Left ventricle myocardium inferior (tissue), 1 donor: ENCODE data around the gene SMARCC1. TPM values are rescaled to one million over a fixed set of nuclear protein-coding genes. Genes with fewer than 3 reads are reported as not detected.

Experiments used
- DNase-seq: peaks from one replicate; pipeline ENCODE4 v3.0.0-alpha.2; 2020
- H3K27ac ChIP-seq: fragments of 200-600 bp; replicated peaks from 2 replicates; pipeline ENCODE4 v1.8.0; 2021
- H3K27me3 ChIP-seq: fragments of 200-600 bp; 2 replicates; pipeline ENCODE4 v1.8.0; 2021; ENCODE audit warnings: low read depth
- H3K36me3 ChIP-seq: fragments of 200-600 bp; 2 replicates; pipeline ENCODE4 v1.8.0; 2021
- H3K4me1 ChIP-seq: fragments of 200-600 bp; 2 replicates; pipeline ENCODE4 v1.8.0; 2021
- H3K4me3 ChIP-seq: fragments of 200-600 bp; 2 replicates; pipeline ENCODE4 v1.8.0; 2021; ENCODE audit warnings: mild to moderate bottlenecking, moderate library complexity
- H3K9me3 ChIP-seq: fragments of 200-600 bp; replicated peaks from 2 replicates; pipeline ENCODE4 v1.8.0; 2021
- intact Hi-C: fragments of 100-400 bp; cut with micrococcal nuclease; formaldehyde crosslinking; loops from one replicate; pipeline ENCODE4 v1.11.0; 2022
- total RNA-seq: library from RNA; stranded (reverse); fragmentation: NEBNext Ultra II Directional; extraction: Animal tissue kit (Norgen Biotek cat#: 25700); gene quantifications from one replicate; pipeline ENCODE4 v1.2.1, GENCODE V29; 2021
- TF ChIP-seq, protein P1 (sequence below): fragments of 200-600 bp; IDR thresholded peaks from 2 replicates; pipeline ENCODE4 v1.8.0; 2021; ENCODE audit warnings: antibody characterized with exemption, mild to moderate bottlenecking, borderline replicate concordance
- donor health status: DM: no; HTN: yes; CAD: no; lungs with severe emphysema.

Gene SMARCC1
- total RNA-seq, 1 donor from 2014 or later = 22.9 TPM

DNA sequence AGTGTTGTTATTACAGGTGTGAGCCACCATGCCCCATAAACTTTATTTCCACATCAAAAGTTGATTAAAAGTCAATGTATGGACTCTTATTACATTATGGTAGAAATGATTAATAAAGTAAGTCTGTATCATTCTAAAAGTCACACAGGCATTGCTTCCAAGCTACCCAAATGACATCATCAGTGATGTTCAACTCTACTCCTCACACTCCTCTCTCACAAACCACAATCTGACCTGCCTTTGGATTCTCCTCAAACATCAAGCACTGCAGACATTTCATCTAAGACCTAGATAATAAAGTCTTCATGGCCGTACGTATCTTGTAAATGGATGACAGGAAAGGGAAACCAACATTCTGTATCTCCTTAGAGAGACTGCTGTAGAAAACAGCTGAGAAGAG is 68.0 kb downstream of the SMARCC1 start:
- H3K36me3 ChIP-seq = peaks cover 53% of the 10 kb centered on the region

DNA sequence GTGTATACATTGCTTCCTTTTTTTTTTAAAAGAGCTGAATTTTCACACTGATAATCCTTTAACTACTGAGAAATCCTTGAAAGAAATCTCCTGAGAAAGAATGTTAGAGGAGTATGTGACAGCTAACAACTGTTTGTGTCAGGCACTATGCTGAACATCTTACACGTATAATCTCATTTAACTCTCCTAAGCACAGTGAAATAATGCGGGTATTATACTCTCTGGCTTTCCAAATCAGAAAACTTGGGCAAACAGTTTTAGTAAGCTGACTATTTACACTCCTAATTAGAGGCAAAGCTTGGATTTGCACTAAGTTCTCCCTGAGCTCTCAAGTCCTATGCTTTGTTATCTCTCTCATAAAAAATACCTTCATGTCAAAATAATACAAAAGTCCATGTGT is 69.3 kb downstream of the SMARCC1 start:
- no peak overlapping the region for H3K27ac ChIP-seq
- no peaks in the 10 kb centered on the region for H3K9me3 ChIP-seq
- peaks cover 31% of the 10 kb centered on the region for H3K4me1 ChIP-seq
- intact Hi-C loops = no loop called here
- TF ChIP-seq, protein P1, sequence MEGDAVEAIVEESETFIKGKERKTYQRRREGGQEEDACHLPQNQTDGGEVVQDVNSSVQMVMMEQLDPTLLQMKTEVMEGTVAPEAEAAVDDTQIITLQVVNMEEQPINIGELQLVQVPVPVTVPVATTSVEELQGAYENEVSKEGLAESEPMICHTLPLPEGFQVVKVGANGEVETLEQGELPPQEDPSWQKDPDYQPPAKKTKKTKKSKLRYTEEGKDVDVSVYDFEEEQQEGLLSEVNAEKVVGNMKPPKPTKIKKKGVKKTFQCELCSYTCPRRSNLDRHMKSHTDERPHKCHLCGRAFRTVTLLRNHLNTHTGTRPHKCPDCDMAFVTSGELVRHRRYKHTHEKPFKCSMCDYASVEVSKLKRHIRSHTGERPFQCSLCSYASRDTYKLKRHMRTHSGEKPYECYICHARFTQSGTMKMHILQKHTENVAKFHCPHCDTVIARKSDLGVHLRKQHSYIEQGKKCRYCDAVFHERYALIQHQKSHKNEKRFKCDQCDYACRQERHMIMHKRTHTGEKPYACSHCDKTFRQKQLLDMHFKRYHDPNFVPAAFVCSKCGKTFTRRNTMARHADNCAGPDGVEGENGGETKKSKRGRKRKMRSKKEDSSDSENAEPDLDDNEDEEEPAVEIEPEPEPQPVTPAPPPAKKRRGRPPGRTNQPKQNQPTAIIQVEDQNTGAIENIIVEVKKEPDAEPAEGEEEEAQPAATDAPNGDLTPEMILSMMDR = no peak
- peaks cover 55% of the 10 kb centered on the region for H3K36me3 ChIP-seq
- DNase-seq = no peak
- no peaks in the 10 kb centered on the region for H3K27me3 ChIP-seq
- H3K4me3 ChIP-seq = no peak overlapping the region

More for the DNA sequence above, 68.0 kb downstream of the SMARCC1 start:
- intact Hi-C loops = no loop called here
- Histone ChIP-seq H3K27ac (no peak overlapping the region), H3K4me1 (peaks cover 31% of the 10 kb centered on the region), H3K27me3 (no peaks in the 10 kb centered on the region), H3K4me3 (no peak overlapping the region), H3K9me3 (no peaks in the 10 kb centered on the region)
- TF ChIP-seq, protein P1 = no peak
- no peak for DNase-seq

DNA sequence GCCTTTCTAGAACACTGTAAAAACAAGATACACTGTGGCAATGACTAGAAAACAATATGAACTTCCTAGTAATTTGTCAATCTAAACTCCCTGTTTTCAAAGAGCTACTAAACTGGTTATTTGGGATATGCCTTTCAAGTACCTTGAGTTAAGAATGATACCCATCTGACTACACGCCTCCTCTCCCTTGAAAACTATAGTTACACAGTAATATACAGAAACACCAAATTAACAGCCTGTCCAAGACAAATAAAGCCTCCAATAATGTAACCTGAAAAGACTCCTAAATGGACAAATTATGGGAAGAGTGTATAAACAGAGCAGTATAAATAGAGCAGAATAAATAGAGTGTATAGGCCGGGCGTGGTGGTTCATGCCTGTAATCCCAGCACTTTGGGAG is 70.1 kb downstream of the SMARCC1 start:
- no peak overlapping the region for H3K4me3 ChIP-seq
- peaks cover 63% of the 10 kb centered on the region for H3K36me3 ChIP-seq
- intact Hi-C loops = no loop called here

DNA sequence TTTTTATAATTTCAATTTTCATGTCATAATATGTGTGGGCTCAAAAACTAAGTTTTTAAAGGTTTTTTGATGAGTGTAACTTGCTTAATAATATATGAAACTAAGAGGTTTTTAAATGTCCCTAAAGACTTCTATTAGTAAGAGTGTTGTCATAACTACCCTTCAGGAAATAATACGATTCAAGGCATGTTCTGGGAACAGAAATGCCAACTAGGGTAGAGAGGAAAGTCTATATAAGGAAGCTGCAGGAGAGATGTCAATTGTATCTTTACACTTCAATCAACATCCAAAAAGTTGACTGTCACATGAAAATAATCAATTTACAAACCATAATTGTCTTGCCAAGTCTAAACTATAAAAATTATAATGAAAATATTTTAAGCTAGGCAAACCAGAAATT is 76.3 kb downstream of the SMARCC1 start:
- intact Hi-C loops = no loop called here
- TF ChIP-seq, protein P1 = no peak
- Histone ChIP-seq H3K27ac (no peak overlapping the region), H3K4me3 (no peak overlapping the region), H3K36me3 (peaks cover 94% of the 10 kb centered on the region), H3K9me3 (no peaks in the 10 kb centered on the region), H3K4me1 (no peaks in the 10 kb centered on the region), H3K27me3 (no peaks in the 10 kb centered on the region)
- no peak for DNase-seq

More for the DNA sequence above, 70.1 kb downstream of the SMARCC1 start:
- Histone ChIP-seq H3K27ac (no peak overlapping the region), H3K27me3 (no peaks in the 10 kb centered on the region), H3K4me1 (peaks cover 25% of the 10 kb centered on the region), H3K9me3 (no peaks in the 10 kb centered on the region)
- TF ChIP-seq, protein P1 = no peak
- DNase-seq = no peak

DNA sequence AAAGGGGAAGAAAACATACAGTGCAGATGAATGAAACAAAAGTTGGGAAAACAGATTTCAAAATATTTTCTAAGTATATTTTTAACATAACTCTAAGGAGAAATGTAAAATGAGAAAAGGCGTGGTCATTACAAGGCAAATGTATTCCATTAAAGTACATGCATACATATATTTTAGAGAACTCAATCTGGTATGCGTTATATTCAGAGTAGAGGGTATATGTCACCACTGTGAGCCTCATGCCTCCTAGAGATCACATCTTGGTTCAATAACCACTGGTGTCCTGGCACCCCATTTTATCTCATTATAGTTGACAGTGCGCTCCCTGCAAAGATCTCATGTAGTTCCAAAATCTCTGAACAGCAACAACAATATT is 77.5 kb downstream of the SMARCC1 start:
- no peaks in the 10 kb centered on the region for H3K4me1 ChIP-seq
- TF ChIP-seq, protein P1 = no peak
- H3K9me3 ChIP-seq = no peaks in the 10 kb centered on the region
- H3K4me3 ChIP-seq = no peak overlapping the region
- H3K27ac ChIP-seq = no peak overlapping the region
- H3K36me3 ChIP-seq = peaks cover 86% of the 10 kb centered on the region
- no peak for DNase-seq
- no peaks in the 10 kb centered on the region for H3K27me3 ChIP-seq
- intact Hi-C loops = no loop called here

DNA sequence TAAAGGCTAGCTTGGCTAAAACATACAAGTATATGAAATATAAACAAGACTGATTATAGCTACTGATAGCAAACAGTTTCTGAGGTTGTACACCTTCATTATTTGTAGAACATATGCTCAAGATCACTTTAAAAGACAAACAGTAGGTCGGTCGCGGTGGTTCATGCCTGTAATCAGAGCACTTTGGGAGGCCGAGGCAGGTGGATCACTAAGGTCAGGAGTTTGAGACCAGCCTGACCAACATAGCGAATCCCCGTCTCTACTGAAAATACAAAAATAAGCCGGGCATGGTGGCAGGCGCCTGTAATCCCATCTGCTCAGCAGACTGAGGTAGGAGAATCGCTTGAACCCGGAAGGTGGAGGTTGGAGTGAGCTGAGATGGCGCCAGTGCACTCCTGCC is 80.3 kb downstream of the SMARCC1 start:
- no peak for DNase-seq
- Histone ChIP-seq H3K27ac (no peak overlapping the region), H3K27me3 (no peaks in the 10 kb centered on the region), H3K36me3 (peaks cover 70% of the 10 kb centered on the region), H3K4me1 (no peaks in the 10 kb centered on the region), H3K9me3 (no peaks in the 10 kb centered on the region), H3K4me3 (no peak overlapping the region)
- TF ChIP-seq, protein P1 = no peak
- intact Hi-C loops = no loop called here
